ENCODE results near the gene GNAI2.

GNAI2 gene

DNA sequence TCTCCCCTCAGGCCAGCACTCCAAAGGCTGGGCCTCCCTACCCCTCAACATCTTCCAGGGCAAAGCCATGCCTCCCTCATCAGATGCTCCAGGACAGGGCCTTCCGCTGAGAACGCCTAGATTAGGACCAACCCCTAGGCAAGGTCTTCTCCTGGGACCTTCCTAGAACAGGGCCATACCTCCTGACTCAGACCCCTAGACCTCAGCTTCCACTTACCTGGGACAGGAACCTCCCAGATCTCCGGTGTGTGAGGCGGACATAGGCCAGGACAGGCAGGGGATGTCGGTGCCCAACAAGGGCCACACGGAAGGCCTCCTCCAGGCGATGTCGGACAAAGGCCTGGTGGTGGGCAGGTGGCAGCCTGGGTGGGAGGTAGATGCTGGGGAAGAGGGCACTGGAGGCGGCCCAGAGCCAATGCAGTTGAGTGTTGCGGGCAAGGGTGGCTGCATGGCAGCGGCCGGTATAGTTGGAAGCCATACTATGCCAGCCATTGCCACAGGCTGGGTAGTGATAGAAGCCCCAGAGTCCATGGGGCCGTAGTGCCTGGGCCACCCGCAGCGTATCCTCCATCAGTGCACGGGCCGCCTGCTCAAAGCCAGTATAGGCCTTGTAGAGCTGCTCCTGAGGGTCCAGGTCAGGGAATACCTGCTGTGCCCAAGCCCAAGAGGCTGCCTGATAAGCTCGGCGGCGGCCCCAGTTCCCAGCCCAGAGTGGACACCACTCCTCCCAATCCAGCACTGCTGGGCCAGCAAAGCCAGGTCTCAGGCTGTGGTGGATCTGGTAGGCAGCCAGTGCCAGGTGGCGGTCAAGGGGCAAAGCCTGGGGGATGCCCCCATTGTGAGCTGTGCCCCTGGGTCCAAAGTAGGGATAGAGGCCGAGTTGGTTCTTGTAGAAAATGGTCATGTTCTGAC lies 58.7 kb downstream of the GNAI2 start:
- H3K4me3 ChIP-seq (ENCODE audit: low read depth, low read length), result no peak overlapping the region
- TF ChIP-seq, protein P1, sequence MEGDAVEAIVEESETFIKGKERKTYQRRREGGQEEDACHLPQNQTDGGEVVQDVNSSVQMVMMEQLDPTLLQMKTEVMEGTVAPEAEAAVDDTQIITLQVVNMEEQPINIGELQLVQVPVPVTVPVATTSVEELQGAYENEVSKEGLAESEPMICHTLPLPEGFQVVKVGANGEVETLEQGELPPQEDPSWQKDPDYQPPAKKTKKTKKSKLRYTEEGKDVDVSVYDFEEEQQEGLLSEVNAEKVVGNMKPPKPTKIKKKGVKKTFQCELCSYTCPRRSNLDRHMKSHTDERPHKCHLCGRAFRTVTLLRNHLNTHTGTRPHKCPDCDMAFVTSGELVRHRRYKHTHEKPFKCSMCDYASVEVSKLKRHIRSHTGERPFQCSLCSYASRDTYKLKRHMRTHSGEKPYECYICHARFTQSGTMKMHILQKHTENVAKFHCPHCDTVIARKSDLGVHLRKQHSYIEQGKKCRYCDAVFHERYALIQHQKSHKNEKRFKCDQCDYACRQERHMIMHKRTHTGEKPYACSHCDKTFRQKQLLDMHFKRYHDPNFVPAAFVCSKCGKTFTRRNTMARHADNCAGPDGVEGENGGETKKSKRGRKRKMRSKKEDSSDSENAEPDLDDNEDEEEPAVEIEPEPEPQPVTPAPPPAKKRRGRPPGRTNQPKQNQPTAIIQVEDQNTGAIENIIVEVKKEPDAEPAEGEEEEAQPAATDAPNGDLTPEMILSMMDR (IDR thresholded peaks at IDR 0.05; ENCODE audit: control insufficient read depth, extremely low read depth, insufficient read depth), result no peak
- no peak for DNase-seq (ENCODE audit: low read depth)

DNA sequence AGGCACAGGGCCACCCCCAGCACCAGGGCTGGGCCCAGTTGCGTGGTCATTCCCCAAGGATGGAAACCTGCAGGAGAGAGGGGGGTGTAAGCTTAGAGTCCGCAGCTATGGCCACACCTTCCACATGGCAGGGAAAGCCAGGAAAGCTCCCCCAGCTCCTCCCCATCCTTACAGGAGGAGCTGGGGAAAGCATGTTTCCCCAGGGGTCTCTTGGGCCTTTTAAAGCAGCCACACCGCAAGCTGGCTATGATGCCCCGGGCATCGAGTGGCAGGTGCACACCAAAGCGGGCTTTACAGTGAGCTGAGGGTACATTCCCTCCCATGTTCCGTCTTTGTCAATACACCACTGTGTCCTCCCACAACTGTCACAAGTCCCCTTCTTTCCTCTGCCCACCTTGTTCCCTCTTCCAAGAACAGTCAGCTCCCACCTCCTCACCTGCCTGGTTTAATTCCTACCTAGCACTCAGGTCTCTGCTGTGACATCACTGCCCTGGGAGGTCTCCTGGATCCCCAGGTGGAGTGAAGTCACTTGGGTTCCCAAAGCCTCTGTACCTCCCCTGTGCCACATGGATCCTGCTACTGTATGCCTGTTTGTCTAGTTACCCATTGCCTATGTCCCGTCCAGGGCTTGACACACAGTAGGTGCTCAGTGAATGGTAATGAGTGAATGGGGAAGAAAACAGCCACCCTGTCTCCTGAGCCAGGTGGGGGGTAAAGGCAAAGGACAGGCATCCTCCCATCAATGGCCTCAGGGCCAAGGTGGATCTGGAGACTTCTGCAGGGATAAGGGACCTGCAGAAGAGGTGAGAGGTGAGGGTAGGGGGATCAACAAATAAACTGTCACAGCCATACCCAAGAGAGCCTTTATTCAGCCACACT lies 59.8 kb downstream of the GNAI2 start:
- DNase-seq (ENCODE audit: low read depth), result no peak
- TF ChIP-seq, protein P1 (IDR thresholded peaks at IDR 0.05; ENCODE audit: control insufficient read depth, extremely low read depth, insufficient read depth), result no peak
- H3K4me3 ChIP-seq (ENCODE audit: low read depth, low read length), result no peak overlapping the region

DNA sequence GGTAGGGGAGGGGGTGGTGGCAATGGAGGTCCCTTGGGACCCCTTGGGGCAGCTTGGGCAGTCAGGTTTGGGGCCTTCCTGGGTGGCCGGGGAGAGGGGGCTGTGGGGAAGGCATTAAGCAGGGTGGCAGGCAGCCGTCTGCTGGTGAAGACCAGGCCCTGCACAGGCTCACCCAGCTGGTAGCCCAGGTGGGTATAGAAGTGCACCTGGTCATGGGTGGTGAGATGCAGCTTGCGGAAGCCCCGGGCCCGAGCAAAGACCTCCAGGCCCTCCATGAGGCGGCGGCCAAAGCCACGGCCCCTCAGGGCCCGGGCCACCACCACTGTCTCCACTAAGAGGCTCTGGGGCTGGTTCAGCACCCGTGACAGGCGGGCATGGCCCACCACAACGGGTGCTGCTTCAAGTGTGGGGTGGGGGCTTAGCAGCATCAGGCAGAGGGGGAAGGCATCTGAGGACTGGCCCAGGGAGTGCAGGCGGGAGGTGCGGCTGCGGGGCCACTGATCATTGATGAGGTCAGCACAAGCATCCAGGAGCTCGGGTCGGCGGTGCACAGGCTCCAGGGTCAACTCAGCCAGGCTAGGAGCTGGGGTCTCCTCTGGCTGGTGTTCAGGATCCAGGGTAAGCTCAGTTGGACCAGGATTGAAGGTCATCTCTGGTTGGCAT lies 60.8 kb downstream of the GNAI2 start:
- TF ChIP-seq, protein P1 (IDR thresholded peaks at IDR 0.05; ENCODE audit: control insufficient read depth, extremely low read depth, insufficient read depth), result no peak

DNA sequence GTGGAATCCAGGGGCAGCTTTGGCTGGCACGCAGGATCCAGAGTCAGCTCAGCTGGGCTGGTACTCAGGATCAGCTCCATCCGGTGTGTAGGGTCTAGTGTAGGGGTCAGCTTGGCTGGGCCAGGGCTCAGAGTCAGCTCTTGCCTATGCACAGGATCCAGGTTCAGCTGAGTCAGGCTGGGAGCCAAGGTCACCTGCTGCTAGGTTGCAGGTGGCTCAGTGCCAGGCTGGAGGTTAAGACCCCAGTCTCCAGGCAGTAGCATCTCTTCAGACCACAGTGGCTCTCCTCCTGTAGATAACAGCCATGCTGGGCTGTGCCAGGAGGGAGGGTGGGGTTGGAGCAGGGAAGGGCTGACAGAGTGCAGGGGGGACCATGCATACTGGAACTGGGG lies 61.4 kb downstream of the GNAI2 start:
- no peak for DNase-seq (ENCODE audit: low read depth)
- no peak overlapping the region for H3K4me3 ChIP-seq (ENCODE audit: low read depth, low read length)
- TF ChIP-seq, protein P1 (IDR thresholded peaks at IDR 0.05; ENCODE audit: control insufficient read depth, extremely low read depth, insufficient read depth), result no peak

More for the DNA sequence above, 60.8 kb downstream of the GNAI2 start:
- no peak overlapping the region for H3K4me3 ChIP-seq (ENCODE audit: low read depth, low read length)
- DNase-seq (ENCODE audit: low read depth), result no peak

DNA sequence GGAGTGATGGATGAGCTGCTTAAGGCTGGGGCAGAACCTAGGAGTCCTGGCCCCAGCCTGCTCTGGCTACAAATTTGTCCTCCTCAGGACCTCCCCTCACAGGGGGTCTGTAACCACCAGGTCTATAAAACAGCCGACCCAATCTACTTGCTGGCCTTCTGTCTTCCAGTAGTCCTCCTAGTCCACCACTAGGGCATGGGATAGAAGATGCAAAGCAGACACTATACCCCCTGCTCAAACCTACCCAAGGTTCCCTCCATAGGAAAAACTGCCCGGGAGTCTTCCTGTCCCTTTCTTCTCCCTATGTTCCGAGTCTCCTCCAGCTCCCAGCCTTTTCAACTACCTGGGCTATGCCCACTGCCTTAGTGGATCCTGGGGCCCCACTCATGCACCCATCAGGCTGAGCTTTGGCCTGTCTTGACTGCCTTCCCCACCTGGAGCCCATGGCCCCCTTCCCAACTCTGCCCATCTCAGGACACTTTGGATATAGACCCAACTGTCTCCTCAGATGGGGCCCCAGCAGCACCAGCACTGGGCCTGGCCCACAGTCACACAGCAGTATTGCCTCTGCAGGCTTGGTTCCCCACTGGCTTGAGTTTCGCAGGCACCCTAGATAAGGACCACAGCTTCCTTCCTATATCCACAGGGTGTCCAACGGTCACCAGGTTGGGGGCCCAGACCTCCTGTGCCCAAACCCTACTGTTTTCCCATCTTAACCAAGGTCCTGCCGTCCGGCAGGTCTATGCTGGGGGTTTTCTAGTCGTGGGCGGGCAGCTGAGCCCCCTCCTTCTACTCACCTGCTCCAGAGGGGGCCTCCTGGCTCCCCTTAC lies 62.1 kb downstream of the GNAI2 start:
- peak overlapping the region; percentile 93 for H3K4me3 ChIP-seq (ENCODE audit: low read depth, low read length)
- TF ChIP-seq, protein P1 (IDR thresholded peaks at IDR 0.05; ENCODE audit: control insufficient read depth, extremely low read depth, insufficient read depth), result no peak
- no peak for DNase-seq (ENCODE audit: low read depth)
